HCT116 (cell line): ENCODE data around the gene STPG2.

Source experiments
- CTCF ChIP-seq, 3 experiments: fragments of 200-600 bp in 1 of 3; sonication (generic) in 1 of 3; IDR thresholded peaks in 2 of 3; conservative IDR thresholded peaks in 1 of 3; 2 replicates each; pipeline ENCODE4 v1.5.1; 2012 to 2017; ENCODE audit warnings: low read depth in 2 of 3, low read length in 2 of 3, antibody characterized with exemption in 1 of 3, borderline replicate concordance in 1 of 3, control low read depth in 1 of 3, mild to moderate bottlenecking in 1 of 3, mixed read lengths in 1 of 3, mixed run types in 1 of 3, moderate library complexity in 1 of 3; ENCODE audit not compliant: insufficient read depth in 1 of 3
- EZH2 ChIP-seq: fragments of 200-600 bp; sonication (generic); IDR thresholded peaks from 2 replicates; pipeline ENCODE4 v1.6.1; 2017; ENCODE audit warnings: antibody characterized with exemption, mixed run types
- POLR2A ChIP-seq: IDR thresholded peaks from 2 replicates; pipeline ENCODE4 v1.7.0; 2011; ENCODE audit warnings: borderline replicate concordance; ENCODE audit not compliant: insufficient read depth, insufficient read length; ENCODE audit errors: extremely low read depth
- SP1 ChIP-seq: IDR thresholded peaks from 2 replicates; pipeline ENCODE4 v1.6.1; 2012; ENCODE audit warnings: low read depth
- ZNF274 ChIP-seq: fragments of 200-500 bp; sonication (Bioruptor generic); IDR thresholded peaks from 2 replicates; pipeline ENCODE4 v1.6.1; 2014; ENCODE audit warnings: mild to moderate bottlenecking, low read depth, low read length, inconsistent platforms

GRCh38 chr4:98098764-98099163, 44.5 kb downstream of the STPG2 start:
- TF ChIP-seq EZH2, result no peak
- no peak for TF ChIP-seq CTCF (IDR thresholded peaks at IDR 0.05 in 2 of 3, conservative IDR thresholded peaks at IDR 0.05 in 1 of 3; ENCODE audit: borderline replicate concordance in 1 of 3, insufficient read depth in 1 of 3, low read depth in 2 of 3, low read length in 2 of 3)
- no peak for TF ChIP-seq POLR2A
- no peak for TF ChIP-seq SP1
- no peak for TF ChIP-seq ZNF274
